IMR-90 (cell line): ENCODE data around the gene CHCT1.

ENCODE experiments used
- BHLHE40 ChIP-seq: fragments of 150-350 bp; IDR thresholded peaks from 2 replicates; pipeline ENCODE4 v1.6.1; 2016; ENCODE audit warnings: mild to moderate bottlenecking, low read depth, low read length
- TF ChIP-seq, protein P1 (sequence below): conservative IDR thresholded peaks from 2 replicates; pipeline ENCODE4 v1.5.1; 2012; ENCODE audit warnings: mild to moderate bottlenecking, low read depth, low read length, improper control_type of control experiment

DNA sequence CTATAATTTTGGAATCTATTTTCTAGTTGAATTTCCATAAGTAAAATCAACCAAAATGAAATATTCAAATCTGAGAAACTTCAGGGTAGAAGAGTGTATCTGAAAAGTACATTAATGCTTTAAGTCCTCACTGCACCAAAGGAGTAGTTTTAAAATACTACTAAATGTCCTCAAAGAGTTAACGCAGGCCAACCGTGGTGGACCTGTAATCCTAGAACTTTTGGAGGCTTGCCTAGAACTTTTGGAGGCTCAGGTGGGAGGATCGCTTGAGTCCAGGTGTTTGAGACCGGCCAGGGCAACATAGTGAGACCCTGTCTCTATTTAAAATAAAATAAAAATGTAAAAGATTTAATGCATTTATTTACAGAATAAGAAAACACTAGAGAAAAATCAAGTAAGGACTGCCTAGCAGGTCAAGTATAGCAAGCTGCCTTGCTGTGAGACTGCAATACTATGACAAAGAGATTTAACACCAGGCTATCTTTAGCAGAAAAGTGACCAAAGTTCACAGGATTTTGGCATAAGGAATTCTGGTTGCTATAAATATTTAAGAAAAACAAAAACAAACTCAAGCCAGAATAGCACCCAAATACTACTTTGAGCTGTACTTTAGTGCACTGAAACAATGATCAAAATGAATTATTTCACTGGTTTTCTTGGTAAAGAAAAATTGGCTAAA is 41.0 kb downstream of the CHCT1 start:
- no peak for TF ChIP-seq BHLHE40
- TF ChIP-seq, protein P1, sequence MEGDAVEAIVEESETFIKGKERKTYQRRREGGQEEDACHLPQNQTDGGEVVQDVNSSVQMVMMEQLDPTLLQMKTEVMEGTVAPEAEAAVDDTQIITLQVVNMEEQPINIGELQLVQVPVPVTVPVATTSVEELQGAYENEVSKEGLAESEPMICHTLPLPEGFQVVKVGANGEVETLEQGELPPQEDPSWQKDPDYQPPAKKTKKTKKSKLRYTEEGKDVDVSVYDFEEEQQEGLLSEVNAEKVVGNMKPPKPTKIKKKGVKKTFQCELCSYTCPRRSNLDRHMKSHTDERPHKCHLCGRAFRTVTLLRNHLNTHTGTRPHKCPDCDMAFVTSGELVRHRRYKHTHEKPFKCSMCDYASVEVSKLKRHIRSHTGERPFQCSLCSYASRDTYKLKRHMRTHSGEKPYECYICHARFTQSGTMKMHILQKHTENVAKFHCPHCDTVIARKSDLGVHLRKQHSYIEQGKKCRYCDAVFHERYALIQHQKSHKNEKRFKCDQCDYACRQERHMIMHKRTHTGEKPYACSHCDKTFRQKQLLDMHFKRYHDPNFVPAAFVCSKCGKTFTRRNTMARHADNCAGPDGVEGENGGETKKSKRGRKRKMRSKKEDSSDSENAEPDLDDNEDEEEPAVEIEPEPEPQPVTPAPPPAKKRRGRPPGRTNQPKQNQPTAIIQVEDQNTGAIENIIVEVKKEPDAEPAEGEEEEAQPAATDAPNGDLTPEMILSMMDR: no peak
